HepG2 (cell line): Measurements from ENCODE around the gene TUBB4B. TPM values are rescaled to one million over a fixed set of nuclear protein-coding genes. Genes with fewer than 3 reads are reported as not detected.
A peak's percentile ranks its signal among the peaks of the same experiment; 100 is the strongest.

ENCODE experiments used
- CBX2 ChIP-seq, 2 experiments: fragments of 200-600 bp in 1 of 2; sonication (generic); formaldehyde crosslinking in 1 of 2; IDR thresholded peaks; 2 replicates each; pipeline versions ENCODE4 v1.7.0 to v1.8.1; 2018 to 2022; ENCODE audit warnings: low read depth in 2 of 2, low read length in 1 of 2, mild to moderate bottlenecking in 1 of 2, missing genetic modification reagents in 1 of 2
- CHD4 ChIP-seq: fragments of 200-600 bp; sonication (generic); IDR thresholded peaks from 2 replicates; pipeline ENCODE4 v1.7.0; 2017; ENCODE audit warnings: mild to moderate bottlenecking, low read length, borderline replicate concordance
- HIVEP1 ChIP-seq: sonication (generic); formaldehyde crosslinking; IDR thresholded peaks from 2 replicates; pipeline ENCODE4 v1.4.0; 2020; ENCODE audit warnings: mild to moderate bottlenecking, missing genetic modification reagents
- MAF1 ChIP-seq: sonication (generic); formaldehyde crosslinking; IDR thresholded peaks from 2 replicates; pipeline ENCODE4 v1.5.0; 2020; ENCODE audit warnings: missing genetic modification reagents, borderline replicate concordance
- MEF2D ChIP-seq: sonication (generic); formaldehyde crosslinking; IDR thresholded peaks from 2 replicates; pipeline ENCODE4 v1.5.1; 2020; ENCODE audit warnings: mild to moderate bottlenecking, missing genetic modification reagents
- NBN ChIP-seq: fragments of 450-650 bp; conservative IDR thresholded peaks from 2 replicates; pipeline ENCODE4 v1.6.1; 2017
- NCOR1 ChIP-seq: fragments of 200-600 bp; sonication (generic); IDR thresholded peaks from 2 replicates; pipeline ENCODE4 v1.7.0; 2017; ENCODE audit warnings: antibody characterized with exemption, low read length, borderline replicate concordance
- NFIB ChIP-seq: sonication (generic); formaldehyde crosslinking; IDR thresholded peaks from 2 replicates; pipeline ENCODE4 v1.9.0; 2021; ENCODE audit warnings: missing genetic modification reagents, mild to moderate bottlenecking, borderline replicate concordance
- PHF20 ChIP-seq: sonication (generic); formaldehyde crosslinking; IDR thresholded peaks from 2 replicates; pipeline ENCODE4 v1.5.0; 2020; ENCODE audit warnings: mild to moderate bottlenecking, missing genetic modification reagents
- PRPF4 ChIP-seq: fragments of 200-400 bp; formaldehyde crosslinking; IDR thresholded peaks from 2 replicates; pipeline ENCODE4 v1.6.1; 2016; ENCODE audit warnings: low read length, low read depth; ENCODE audit not compliant: poor library complexity, severe bottlenecking
- SP1 ChIP-seq, 2 experiments: fragments of 450-650 bp in 1 of 2; sonication (generic) in 1 of 2; formaldehyde crosslinking in 1 of 2; IDR thresholded peaks; 2 replicates each; pipeline versions ENCODE4 v1.4.0 to v1.6.1; 2016 to 2020; ENCODE audit warnings: missing genetic modification reagents in 1 of 2
- ZNF12 ChIP-seq: sonication (generic); formaldehyde crosslinking; IDR thresholded peaks from 2 replicates; pipeline ENCODE4 v1.5.0; 2020; ENCODE audit warnings: missing genetic modification reagents
- ZNF230 ChIP-seq: sonication (generic); formaldehyde crosslinking; IDR thresholded peaks from 2 replicates; pipeline ENCODE4 v1.4.0; 2020; ENCODE audit warnings: mild to moderate bottlenecking, missing genetic modification reagents
- ZNF282 ChIP-seq: fragments of 450-650 bp; IDR thresholded peaks from 2 replicates; pipeline ENCODE4 v1.6.1; 2018; ENCODE audit not compliant: partially characterized antibody
- ZNF329 ChIP-seq: sonication (generic); formaldehyde crosslinking; IDR thresholded peaks from 2 replicates; pipeline ENCODE4 v1.9.0; 2021; ENCODE audit warnings: low read depth, mild to moderate bottlenecking, missing genetic modification reagents
- ZNF441 ChIP-seq: sonication (generic); formaldehyde crosslinking; IDR thresholded peaks from 2 replicates; pipeline ENCODE4 v1.7.0; 2021; ENCODE audit warnings: missing genetic modification reagents, borderline replicate concordance
- ZNF644 ChIP-seq: IDR thresholded peaks from 2 replicates; pipeline ENCODE4 v1.6.1; 2016; ENCODE audit warnings: low read depth
- ZNF780A ChIP-seq: sonication (generic); formaldehyde crosslinking; IDR thresholded peaks from 2 replicates; pipeline ENCODE4 v1.8.0; 2022; ENCODE audit warnings: mild to moderate bottlenecking, missing genetic modification reagents, moderate library complexity
- ZSCAN30 ChIP-seq: sonication (generic); formaldehyde crosslinking; IDR thresholded peaks from 2 replicates; pipeline ENCODE4 v1.5.0; 2020; ENCODE audit warnings: mild to moderate bottlenecking, missing genetic modification reagents
- polyA plus RNA-seq, 8 experiments: library from polyadenylated mRNA; depleted of rRNA in 3 of 8; stranded (reverse) in 7 of 8; unstranded in 1 of 8; fragments of >200 nt; fragmentation: Illumina TruSeq in 4 of 8; extraction: Trizol in 4 of 8; gene quantifications; 2 replicates each; pipeline versions ENCODE4 v1.2.1 to v1.2.3, GENCODE V29; 2011 to 2016; ENCODE audit warnings: low read depth in 4 of 8, missing spikeins in 1 of 8, mixed read lengths in 1 of 8; ENCODE audit not compliant: insufficient read depth in 1 of 8
- total RNA-seq, 5 experiments: library from RNA; depleted of rRNA; stranded (reverse); fragments of >200 nt; fragmentation: Illumina TruSeq; extraction: Trizol; gene quantifications; 2 replicates each; pipeline ENCODE4 v1.2.3, GENCODE V29; 2016; ENCODE audit warnings: low read depth in 1 of 5
- TF ChIP-seq, protein P1 (sequence below): sonication (generic); formaldehyde crosslinking; IDR thresholded peaks from 2 replicates; pipeline ENCODE4 v1.4.0; 2020; ENCODE audit warnings: missing genetic modification reagents
- TF ChIP-seq, protein P2 (sequence below): sonication (generic); formaldehyde crosslinking; IDR thresholded peaks from 2 replicates; pipeline ENCODE4 v1.5.0; 2020; ENCODE audit warnings: missing genetic modification reagents, mild to moderate bottlenecking, borderline replicate concordance
- TF ChIP-seq, protein P3 (sequence below): sonication (generic); formaldehyde crosslinking; IDR thresholded peaks from 2 replicates; pipeline ENCODE4 v1.4.0; 2020; ENCODE audit warnings: missing genetic modification reagents

The TUBB4B gene
- total and polyA plus RNA-seq, 2 of the 13 experiments (the other 11 are each of a cell fraction or from before 2014, with no cell fraction given) = 182 to 412 TPM

- TF ChIP-seq, protein P1, sequence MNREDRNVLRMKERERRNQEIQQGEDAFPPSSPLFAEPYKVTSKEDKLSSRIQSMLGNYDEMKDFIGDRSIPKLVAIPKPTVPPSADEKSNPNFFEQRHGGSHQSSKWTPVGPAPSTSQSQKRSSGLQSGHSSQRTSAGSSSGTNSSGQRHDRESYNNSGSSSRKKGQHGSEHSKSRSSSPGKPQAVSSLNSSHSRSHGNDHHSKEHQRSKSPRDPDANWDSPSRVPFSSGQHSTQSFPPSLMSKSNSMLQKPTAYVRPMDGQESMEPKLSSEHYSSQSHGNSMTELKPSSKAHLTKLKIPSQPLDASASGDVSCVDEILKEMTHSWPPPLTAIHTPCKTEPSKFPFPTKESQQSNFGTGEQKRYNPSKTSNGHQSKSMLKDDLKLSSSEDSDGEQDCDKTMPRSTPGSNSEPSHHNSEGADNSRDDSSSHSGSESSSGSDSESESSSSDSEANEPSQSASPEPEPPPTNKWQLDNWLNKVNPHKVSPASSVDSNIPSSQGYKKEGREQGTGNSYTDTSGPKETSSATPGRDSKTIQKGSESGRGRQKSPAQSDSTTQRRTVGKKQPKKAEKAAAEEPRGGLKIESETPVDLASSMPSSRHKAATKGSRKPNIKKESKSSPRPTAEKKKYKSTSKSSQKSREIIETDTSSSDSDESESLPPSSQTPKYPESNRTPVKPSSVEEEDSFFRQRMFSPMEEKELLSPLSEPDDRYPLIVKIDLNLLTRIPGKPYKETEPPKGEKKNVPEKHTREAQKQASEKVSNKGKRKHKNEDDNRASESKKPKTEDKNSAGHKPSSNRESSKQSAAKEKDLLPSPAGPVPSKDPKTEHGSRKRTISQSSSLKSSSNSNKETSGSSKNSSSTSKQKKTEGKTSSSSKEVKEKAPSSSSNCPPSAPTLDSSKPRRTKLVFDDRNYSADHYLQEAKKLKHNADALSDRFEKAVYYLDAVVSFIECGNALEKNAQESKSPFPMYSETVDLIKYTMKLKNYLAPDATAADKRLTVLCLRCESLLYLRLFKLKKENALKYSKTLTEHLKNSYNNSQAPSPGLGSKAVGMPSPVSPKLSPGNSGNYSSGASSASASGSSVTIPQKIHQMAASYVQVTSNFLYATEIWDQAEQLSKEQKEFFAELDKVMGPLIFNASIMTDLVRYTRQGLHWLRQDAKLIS (CRISPR knock-in tag) = no peak
- TF ChIP-seq MAF1 (CRISPR knock-in tag) = 0 out of 2 replicates have a peak, but pooled peaks have one; percentile 26
- TF ChIP-seq ZNF230 (CRISPR knock-in tag) = no peak
- TF ChIP-seq, protein P2, sequence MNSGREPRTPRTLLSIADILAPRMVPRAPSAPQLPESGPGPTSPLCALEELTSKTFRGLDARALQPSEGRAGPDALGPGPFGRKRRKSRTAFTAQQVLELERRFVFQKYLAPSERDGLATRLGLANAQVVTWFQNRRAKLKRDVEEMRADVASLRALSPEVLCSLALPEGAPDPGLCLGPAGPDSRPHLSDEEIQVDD (CRISPR knock-in tag) = peak; percentile 77; the same call in 1 of the 2 replicates
- TF ChIP-seq, protein P3, sequence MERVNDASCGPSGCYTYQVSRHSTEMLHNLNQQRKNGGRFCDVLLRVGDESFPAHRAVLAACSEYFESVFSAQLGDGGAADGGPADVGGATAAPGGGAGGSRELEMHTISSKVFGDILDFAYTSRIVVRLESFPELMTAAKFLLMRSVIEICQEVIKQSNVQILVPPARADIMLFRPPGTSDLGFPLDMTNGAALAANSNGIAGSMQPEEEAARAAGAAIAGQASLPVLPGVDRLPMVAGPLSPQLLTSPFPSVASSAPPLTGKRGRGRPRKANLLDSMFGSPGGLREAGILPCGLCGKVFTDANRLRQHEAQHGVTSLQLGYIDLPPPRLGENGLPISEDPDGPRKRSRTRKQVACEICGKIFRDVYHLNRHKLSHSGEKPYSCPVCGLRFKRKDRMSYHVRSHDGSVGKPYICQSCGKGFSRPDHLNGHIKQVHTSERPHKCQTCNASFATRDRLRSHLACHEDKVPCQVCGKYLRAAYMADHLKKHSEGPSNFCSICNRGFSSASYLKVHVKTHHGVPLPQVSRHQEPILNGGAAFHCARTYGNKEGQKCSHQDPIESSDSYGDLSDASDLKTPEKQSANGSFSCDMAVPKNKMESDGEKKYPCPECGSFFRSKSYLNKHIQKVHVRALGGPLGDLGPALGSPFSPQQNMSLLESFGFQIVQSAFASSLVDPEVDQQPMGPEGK = peak; percentile 87
- TF ChIP-seq ZNF12 (CRISPR knock-in tag) = no peak
- no peak for TF ChIP-seq ZNF441 (CRISPR knock-in tag)
- TF ChIP-seq CHD4 = no peak
- no peak for TF ChIP-seq ZNF282
- TF ChIP-seq HIVEP1 (CRISPR knock-in tag) = no peak; the same call in 1 of the 2 replicates
- TF ChIP-seq ZNF780A (CRISPR knock-in tag) = no peak
- TF ChIP-seq ZSCAN30 (CRISPR knock-in tag) = no peak
- 0 out of 2 replicates have a peak, but pooled peaks have one; percentile 37 for TF ChIP-seq ZNF329 (CRISPR knock-in tag)
- no peak for TF ChIP-seq SP1 (IDR thresholded peaks at IDR 0.05)
- peak; percentile 87 for TF ChIP-seq SP1 (CRISPR knock-in tag; IDR thresholded peaks at IDR 0.05)
- TF ChIP-seq NFIB (CRISPR knock-in tag) = no peak
- no peak for TF ChIP-seq ZNF644
- no peak for TF ChIP-seq MEF2D
- TF ChIP-seq NBN = no peak
- TF ChIP-seq CBX2 (IDR thresholded peaks at IDR 0.05; ENCODE audit: low read depth, low read length) = no peak
- no peak for TF ChIP-seq CBX2 (CRISPR knock-in tag; IDR thresholded peaks at IDR 0.05; ENCODE audit: low read depth)
- no peak for TF ChIP-seq PRPF4
- TF ChIP-seq PHF20 = peak; percentile 60
- 0 out of 2 replicates have a peak, but pooled peaks have one; percentile 7 for TF ChIP-seq NCOR1
Measured at GRCh38 chr9:137217276-137218211, 23.5 kb upstream of the TUBB4B start (continued).
